Heart left ventricle (tissue), 16 donors: ENCODE results near the gene LOC101059915.
A peak's percentile ranks its signal among the peaks of the same experiment; 100 is the strongest.

Source experiments
- ATAC-seq, 4 donors: fragments of 200-7000 bp; cut with Tn5 transposase; one replicate each; pipeline ENCODE4 v1.9.1; 2020 to 2022; ENCODE audit warnings: moderate library complexity in 4 of 4, mild to moderate bottlenecking in 3 of 4, moderate number of reproducible peaks in 1 of 4
- DNase-seq, 5 donors: peaks; one replicate each; pipeline ENCODE4 v3.0.0-alpha.2; 2020
- H3K27ac ChIP-seq, 12 donors: fragments of 200-600 bp; sonication (generic) in 4 of 12; one replicate each; pipeline versions ENCODE4 v1.5.0 to v1.8.0; 2016 to 2022; ENCODE audit warnings: mild to moderate bottlenecking in 2 of 12
- H3K27me3 ChIP-seq, 9 donors: fragments of 200-600 bp; sonication (generic) in 2 of 9; one replicate each; pipeline versions ENCODE4 v1.5.1 to v1.8.0; 2016 to 2022; ENCODE audit warnings: mild to moderate bottlenecking in 3 of 9
- H3K36me3 ChIP-seq, 9 donors: fragments of 200-600 bp; sonication (generic) in 2 of 9; one replicate each; pipeline versions ENCODE4 v1.5.0 to v1.8.0; 2018 to 2022; ENCODE audit warnings: mild to moderate bottlenecking in 2 of 9
- H3K4me1 ChIP-seq, 12 donors: fragments of 200-600 bp; sonication (generic) in 4 of 12; one replicate each; pipeline versions ENCODE4 v1.5.0 to v1.8.0; 2016 to 2022; ENCODE audit warnings: mild to moderate bottlenecking in 3 of 12
- H3K4me3 ChIP-seq, 12 donors: fragments of 200-600 bp; sonication (generic) in 4 of 12; one replicate each; pipeline versions ENCODE4 v1.5.0 to v1.8.0; 2017 to 2022; ENCODE audit warnings: mild to moderate bottlenecking in 9 of 12, moderate library complexity in 4 of 12
- H3K9me3 ChIP-seq, 12 donors: fragments of 200-600 bp; sonication (generic) in 4 of 12; one replicate each; pipeline versions ENCODE4 v1.5.0 to v1.8.0; 2016 to 2022; ENCODE audit warnings: mild to moderate bottlenecking in 1 of 12
- POLR2A ChIP-seq, 2 donors: fragments of 450-650 bp; IDR thresholded peaks; one replicate each; pipeline ENCODE4 v1.6.1; 2017; ENCODE audit warnings: antibody characterized with exemption in 2 of 2, mild to moderate bottlenecking in 2 of 2, moderate library complexity in 2 of 2
- WGBS, 4 donors: extraction: QIAGEN DNeasy Blood & Tissue Kit in 2 of 4; methylation state at CpG; one replicate each; pipeline versions ENCODE4 v1.1.5 to v1.1.7; 2013 to 2018; 5-methylcytosine and 5-hydroxymethylcytosine counted together
- intact Hi-C, 10 donors: fragments of 100-400 bp; cut with DNase I; formaldehyde crosslinking; loops; one replicate each; pipeline versions ENCODE4 v1.11.1 to v1.14.2; 2022
- TF ChIP-seq, protein P1 (sequence below), 12 donors: fragments of 200-600 bp; sonication (generic) in 4 of 12; IDR thresholded peaks; one replicate each; pipeline versions ENCODE4 v1.5.0 to v1.8.0; 2018 to 2022; ENCODE audit warnings: antibody characterized with exemption in 12 of 12, mild to moderate bottlenecking in 5 of 12
- donor health status: ischemic (EF 13 %, LVEDD 7.1; RV severe dilation, severe dysfunction).
- donor health status: healthy with polysubstance abuse.
- donor health status: DM: no; HTN: yes; CAD: no.
- donor health status: DM: no; HTN: no; CAD: no.
- donor health status: ischemic (EF 25% LVEDD 6.9; RV normal size, moderate dysfunction).
- donor health status: ischemic (EF 25% LVEDD 5.7; RV mildly dilated, moderate dysfunction).
- donor health status: healthy.
- donor health status: DM: yes; HTN: yes; CAD: no.
- donor health status: ischemic (EF 35%, LVEDD 5.7; RV mildly dilated, moderate dysfunction).
- donor health status: nonischemic (EF 11% LVEDD 7.7; RV severe dilation, severe dysfunction).
- donor health status: DM: yes; HTN: yes; CAD: no.
- donor health status: PGD.
- donor health status: ischemic (EF 29% LVEDD 5.4; RV normal size, mild dysfunction).
- donor health status: nonischemic (EF 23%, LVEDD 6.1; RV moderate dilation, normal function).

The LOC101059915 gene

DNA sequence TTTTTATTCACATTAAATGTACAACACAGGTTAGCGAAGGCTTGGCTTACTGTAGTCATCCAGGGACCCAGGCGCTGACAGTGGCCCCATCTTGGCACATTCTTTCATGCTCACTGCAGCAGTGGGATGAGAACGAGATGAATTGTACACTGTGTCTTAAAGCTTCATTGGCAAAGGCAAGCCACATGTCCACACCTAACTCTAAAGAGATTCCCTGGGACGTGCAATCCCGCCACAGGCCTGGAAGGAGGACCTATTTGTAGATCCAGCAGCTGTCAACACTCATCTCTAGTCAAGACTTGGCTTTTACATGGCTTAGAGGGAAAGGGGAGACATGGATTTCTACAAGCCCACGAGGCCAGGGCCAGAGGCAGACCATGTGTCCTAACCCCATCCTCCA, 33.0 kb upstream of the LOC101059915 start:
- peak overlapping the region in 3 of 12 donors; percentile 33 to 53 (median 37) for H3K27ac ChIP-seq
- TF ChIP-seq, protein P1, sequence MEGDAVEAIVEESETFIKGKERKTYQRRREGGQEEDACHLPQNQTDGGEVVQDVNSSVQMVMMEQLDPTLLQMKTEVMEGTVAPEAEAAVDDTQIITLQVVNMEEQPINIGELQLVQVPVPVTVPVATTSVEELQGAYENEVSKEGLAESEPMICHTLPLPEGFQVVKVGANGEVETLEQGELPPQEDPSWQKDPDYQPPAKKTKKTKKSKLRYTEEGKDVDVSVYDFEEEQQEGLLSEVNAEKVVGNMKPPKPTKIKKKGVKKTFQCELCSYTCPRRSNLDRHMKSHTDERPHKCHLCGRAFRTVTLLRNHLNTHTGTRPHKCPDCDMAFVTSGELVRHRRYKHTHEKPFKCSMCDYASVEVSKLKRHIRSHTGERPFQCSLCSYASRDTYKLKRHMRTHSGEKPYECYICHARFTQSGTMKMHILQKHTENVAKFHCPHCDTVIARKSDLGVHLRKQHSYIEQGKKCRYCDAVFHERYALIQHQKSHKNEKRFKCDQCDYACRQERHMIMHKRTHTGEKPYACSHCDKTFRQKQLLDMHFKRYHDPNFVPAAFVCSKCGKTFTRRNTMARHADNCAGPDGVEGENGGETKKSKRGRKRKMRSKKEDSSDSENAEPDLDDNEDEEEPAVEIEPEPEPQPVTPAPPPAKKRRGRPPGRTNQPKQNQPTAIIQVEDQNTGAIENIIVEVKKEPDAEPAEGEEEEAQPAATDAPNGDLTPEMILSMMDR (IDR thresholded peaks at IDR 0.05): no peak
- no peak for TF ChIP-seq POLR2A (IDR thresholded peaks at IDR 0.05)
- H3K9me3 ChIP-seq: no peaks in the 10 kb centered on the region
- peaks cover 0 to 13% (median 0%) of the 10 kb centered on the region in 12 donors for H3K4me1 ChIP-seq
- intact Hi-C loops: no loop called here
- no peaks in the 10 kb centered on the region for H3K27me3 ChIP-seq
- WGBS, 4 donors: 37 to 55% (median 46%) methylated on average over 6 of the region's 6 CpGs
- H3K4me3 ChIP-seq: no peak overlapping the region
- peak; percentile 74 to 84 (median 80) for ATAC-seq
- no peaks in the 10 kb centered on the region for H3K36me3 ChIP-seq
- peak in 2 of 5 donors; percentile 37 to 53 for DNase-seq

DNA sequence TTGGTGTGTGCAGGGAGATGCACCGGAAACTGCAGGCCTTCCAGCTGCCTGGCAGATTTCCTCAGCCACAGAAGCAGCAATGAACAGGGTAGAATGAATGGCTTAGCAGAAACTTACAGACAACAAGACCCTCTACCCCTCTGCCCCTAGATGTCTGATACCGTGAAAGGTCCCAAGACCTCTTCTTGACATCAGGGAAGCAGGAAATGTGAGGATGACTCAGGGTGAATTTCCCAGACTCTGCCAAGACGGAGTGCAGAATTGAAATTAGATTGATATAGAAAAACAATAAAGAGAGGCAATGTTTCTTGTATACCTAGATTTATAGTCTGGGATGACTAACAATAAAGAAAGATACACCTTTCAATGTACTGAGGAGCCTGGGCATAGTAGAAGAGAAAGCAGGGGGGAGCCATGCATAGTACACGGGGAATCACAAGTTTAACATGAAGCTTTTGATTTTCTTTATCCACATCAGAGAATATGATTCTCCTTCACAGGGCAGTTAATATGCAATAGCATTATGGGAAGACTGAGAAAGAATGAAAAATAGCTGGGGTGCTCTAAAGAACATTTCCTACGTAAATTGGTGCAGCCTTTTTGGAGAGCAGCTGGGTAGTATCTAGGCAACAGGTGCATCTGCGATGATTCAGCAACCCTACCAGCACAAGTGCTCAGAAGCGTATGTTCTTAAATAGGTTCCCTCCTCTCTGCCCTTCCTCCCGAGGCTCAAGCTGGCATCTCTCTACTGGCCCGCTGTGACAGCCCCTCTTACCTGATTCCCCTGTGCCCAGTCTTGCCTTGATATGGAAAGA, 30.7 kb upstream of the LOC101059915 start:
- Histone ChIP-seq H3K4me1 (peaks cover 0 to 13% (median 0%) of the 10 kb centered on the region in 12 donors), H3K9me3 (no peaks in the 10 kb centered on the region), H3K27ac (peak overlapping the region in 2 of 12 donors; percentile 8 to 47), H3K36me3 (no peaks in the 10 kb centered on the region), H3K27me3 (no peaks in the 10 kb centered on the region), H3K4me3 (no peak overlapping the region)
- DNase-seq (peak in 1 of 5 donors; percentile 41), ATAC-seq (peak; percentile 64 to 79 (median 71))
- intact Hi-C loops: no loop called here
- TF ChIP-seq, protein P1 (IDR thresholded peaks at IDR 0.05): no peak
- TF ChIP-seq POLR2A (IDR thresholded peaks at IDR 0.05): no peak
- 63 to 72% (median 71%) methylated on average over 9 of the region's 9 CpGs for WGBS, 4 donors

DNA sequence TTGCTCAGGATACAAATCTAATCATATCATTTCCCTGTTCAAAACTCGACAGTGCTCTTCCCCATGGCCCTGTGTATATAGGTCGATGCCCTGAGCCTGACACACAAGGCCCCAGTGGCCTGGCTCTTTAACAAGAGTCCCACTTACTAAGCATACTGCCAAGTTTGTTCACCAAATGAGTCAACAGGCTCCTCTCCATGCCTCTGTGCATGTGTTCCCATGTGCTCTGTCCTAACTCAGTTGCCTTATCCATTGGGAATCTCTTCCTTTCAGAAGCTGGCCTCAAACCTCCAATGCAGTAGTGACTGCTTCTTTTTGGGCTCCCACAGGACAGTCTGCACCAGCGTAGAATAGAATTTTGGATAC, 30.1 kb upstream of the LOC101059915 start:
- 66 to 73% (median 69%) methylated on average over 3 of the region's 3 CpGs for WGBS, 4 donors
- Histone ChIP-seq H3K4me3 (no peak overlapping the region), H3K9me3 (no peaks in the 10 kb centered on the region), H3K27ac (peak overlapping the region in 2 of 12 donors; percentile 6 to 8), H3K27me3 (no peaks in the 10 kb centered on the region), H3K36me3 (no peaks in the 10 kb centered on the region), H3K4me1 (peaks cover 0 to 13% (median 0%) of the 10 kb centered on the region in 12 donors)
- TF ChIP-seq, protein P1 (IDR thresholded peaks at IDR 0.05): no peak
- TF ChIP-seq POLR2A (IDR thresholded peaks at IDR 0.05): no peak
- DNase-seq (no peak), ATAC-seq (peak; percentile 22 to 62 (median 48))
- intact Hi-C loops: no loop called here

DNA sequence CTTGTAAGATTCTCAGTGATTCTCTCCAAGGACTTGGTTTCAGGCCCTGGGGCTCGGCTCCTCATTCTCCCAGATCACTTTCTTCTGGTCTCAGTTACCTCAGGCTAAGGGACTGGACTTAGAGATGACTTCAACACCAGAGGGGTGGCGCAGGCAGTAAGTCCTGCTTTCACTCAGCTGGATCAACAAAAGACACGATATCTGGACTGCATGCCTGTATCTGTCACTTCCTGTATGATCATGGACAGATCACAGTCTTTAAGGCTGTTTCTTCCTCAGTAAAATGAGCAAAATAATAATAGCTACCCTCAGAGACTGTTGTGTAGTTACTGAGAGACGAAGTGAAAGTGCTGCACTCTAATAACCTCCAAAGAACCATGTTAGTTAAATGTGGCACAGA, 29.5 kb upstream of the LOC101059915 start:
- 45 to 69% (median 51%) methylated on average over 4 of the region's 4 CpGs for WGBS, 4 donors
- Histone ChIP-seq H3K27ac (peak overlapping the region in 1 of 12 donors; percentile 46), H3K27me3 (no peaks in the 10 kb centered on the region), H3K4me3 (peak overlapping the region in 2 of 12 donors; percentile 12 to 15), H3K9me3 (no peaks in the 10 kb centered on the region), H3K4me1 (peaks cover 0 to 13% (median 0%) of the 10 kb centered on the region in 12 donors), H3K36me3 (no peaks in the 10 kb centered on the region)
- intact Hi-C loops: no loop called here
- DNase-seq (no peak), ATAC-seq (peak in 1 of 4 donors; percentile 63)
- no peak for TF ChIP-seq POLR2A (IDR thresholded peaks at IDR 0.05)
- TF ChIP-seq, protein P1 (IDR thresholded peaks at IDR 0.05): no peak
